GM13976 (cell line): ENCODE measurements around the gene WDR73.

ENCODE experiments used
- DNase-seq: peaks from one replicate; pipeline ENCODE4 v3.0.0; 2012; ENCODE audit warnings: low spot score
- CTCF ChIP-seq: IDR thresholded peaks from 2 replicates; pipeline ENCODE4 v1.5.1; 2012; ENCODE audit warnings: borderline replicate concordance, mild to moderate bottlenecking; ENCODE audit not compliant: insufficient read depth; ENCODE audit errors: extremely low read depth, missing control alignments, control extremely low read depth
- in situ Hi-C: fragments of 300-500 bp; cut with MboI; formaldehyde crosslinking; loops from one replicate; pipeline ENCODE4 v1.12.0; 2022; ENCODE audit warnings: low sequenced_read_pairs, mixed read lengths, inconsistent platforms; ENCODE audit not compliant: unreplicated experiment

The WDR73 gene

DNA sequence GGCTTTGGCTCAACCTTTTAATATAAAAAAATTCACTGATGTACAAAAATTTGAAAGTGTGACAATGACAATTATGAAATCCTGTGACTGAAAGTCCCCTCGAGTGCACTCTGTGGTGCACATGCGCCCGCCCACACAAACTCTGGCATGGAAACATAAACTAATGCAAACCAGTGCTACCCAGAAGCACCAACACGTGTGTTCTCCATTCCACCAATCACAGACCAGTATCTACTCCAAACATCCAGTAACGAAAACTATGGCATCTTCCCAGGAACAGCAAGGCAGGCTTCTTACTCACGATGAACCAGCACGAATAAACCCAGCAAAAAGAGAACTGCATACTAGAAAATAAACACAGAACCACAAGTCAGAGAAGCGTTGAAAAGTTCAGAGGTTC lies 15.6 kb upstream of the WDR73 start:
- in situ Hi-C loops: no loop called here
- no peak for DNase-seq

DNA sequence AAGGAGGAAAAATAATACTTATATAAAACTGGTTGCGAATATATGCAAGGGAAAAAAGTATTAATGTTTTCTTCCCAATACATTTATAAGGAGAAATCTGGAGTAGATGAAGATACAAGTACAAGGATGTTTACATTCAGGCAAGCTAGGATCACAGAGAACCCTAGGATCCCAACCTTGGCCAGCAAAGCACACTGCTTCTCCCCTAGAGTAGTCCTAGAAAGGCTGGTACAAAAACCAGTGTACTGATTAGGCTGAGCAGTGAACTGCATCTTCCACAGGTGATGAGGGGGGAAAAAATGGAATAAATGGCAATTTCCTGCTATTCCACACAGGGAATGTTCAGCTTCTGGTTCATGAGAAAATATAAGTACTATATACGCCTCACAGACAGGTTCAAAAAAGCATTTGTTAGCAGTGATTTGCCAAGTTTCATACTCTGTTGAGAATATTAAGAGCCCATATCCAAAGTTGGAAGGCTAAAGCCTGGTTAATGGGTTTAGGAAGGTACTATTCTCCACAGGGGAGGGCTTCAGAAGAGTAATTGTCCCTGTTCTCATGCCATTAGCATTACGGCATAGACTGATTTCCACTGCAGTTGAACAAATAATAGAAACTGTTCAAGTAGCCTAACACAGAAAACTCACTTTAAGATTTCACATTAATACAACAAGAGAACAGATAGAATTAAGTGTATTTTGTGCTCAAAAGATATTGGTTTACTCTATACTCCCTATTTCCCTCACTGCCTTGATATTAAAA lies 14.3 kb upstream of the WDR73 start:
- TF ChIP-seq CTCF: no peak
- in situ Hi-C loops: no loop called here
- DNase-seq: no peak

More for the DNA sequence above, 15.6 kb upstream of the WDR73 start:
- no peak for TF ChIP-seq CTCF

DNA sequence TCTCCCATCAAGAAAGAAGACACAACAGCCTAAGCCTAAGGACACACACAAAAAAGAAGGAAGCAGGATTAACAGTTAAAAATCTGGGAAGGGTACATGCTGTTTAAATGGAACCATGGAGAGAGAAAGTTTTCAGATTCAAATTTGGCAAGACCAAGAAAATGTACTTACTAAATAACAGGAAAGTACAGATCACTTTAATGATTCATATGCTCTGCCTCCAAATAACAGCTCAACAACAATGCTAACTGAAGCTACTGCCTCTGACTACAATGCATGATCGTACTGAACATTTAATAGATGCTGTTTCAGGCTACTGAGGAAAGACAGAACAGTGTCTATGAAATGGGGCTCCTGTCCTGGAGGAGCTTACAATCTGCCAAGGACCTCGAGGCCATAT lies 12.3 kb upstream of the WDR73 start:
- TF ChIP-seq CTCF: no peak
- in situ Hi-C loops: no loop called here
- no peak for DNase-seq

GRCh38 chr15:84661001-84661400 lies 6.9 kb upstream of the WDR73 start:
- no peak for TF ChIP-seq CTCF
- in situ Hi-C loops: no loop called here
- no peak for DNase-seq

DNA sequence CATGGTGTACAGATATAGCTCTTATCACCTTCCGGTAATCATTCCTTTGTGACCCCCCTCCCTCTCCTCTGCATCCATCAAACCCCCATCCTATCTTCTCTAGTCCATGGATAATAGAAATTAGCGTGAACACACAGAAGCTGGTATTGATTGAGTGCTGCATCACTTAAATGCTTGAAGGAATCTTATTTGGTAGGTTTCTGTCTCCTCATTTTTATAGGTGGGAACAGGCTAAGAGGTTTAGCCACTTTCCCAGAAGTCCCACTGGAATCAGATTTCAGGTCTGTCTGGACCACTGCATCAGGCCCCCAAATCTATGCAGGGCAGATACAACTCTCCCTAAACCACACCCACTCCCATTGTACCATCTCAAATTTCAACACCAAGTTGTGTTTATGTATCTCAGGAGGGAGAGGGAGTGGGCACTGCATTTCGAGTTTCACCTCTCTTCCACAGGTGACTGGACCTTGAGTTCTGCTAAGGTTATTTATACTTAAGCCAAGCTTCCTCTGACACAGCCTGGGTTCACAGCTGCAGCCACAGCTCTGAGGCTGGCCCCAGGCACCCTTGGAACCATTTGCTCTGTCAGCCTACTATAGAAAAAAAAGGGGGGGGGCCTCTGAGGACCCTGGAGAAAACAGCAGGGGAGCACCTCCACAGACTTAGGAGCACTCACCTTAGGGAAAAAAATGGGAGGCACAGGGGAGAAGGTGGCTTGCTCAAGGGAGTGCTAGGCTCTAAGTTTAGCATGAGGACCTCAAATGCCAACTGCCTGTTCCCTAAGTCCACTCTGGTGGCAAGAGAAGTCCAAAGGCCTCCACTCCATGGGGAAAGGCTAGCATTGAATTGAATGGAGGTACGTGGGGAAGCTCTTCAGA lies 6.1 kb upstream of the WDR73 start:
- in situ Hi-C loops: no loop called here
- TF ChIP-seq CTCF: no peak
- DNase-seq: no peak

- TF ChIP-seq CTCF: no peak
- no peak for DNase-seq
- in situ Hi-C loops: no loop called here
Observed at GRCh38 chr15:84658788-84659411, 4.8 kb upstream of the WDR73 start.
